SU-DHL-6 (cell line): ENCODE measurements around the gene CTDP1.

Experiments used
- CTCF ChIP-seq: fragments of 200-600 bp; sonication (generic); IDR thresholded peaks from one replicate; pipeline ENCODE4 v1.5.1; 2017; ENCODE audit warnings: antibody characterized with exemption, mild to moderate bottlenecking, low read length, moderate library complexity; ENCODE audit not compliant: insufficient read depth, poor library complexity, severe bottlenecking
- EZH2phosphoT487 ChIP-seq: fragments of 200-600 bp; sonication (generic), shearing (Covaris generic); conservative IDR thresholded peaks from 2 replicates; pipeline ENCODE4 v1.6.1; 2018; ENCODE audit warnings: mild to moderate bottlenecking, antibody characterized with exemption, low read length, moderate library complexity, mixed read lengths

GRCh38 chr18:79631761-79632446 lies 47.7 kb upstream of the CTDP1 start:
- TF ChIP-seq CTCF: no peak
- TF ChIP-seq EZH2phosphoT487: no peak
